ENCODE results near the gene CBR1.

CBR1 gene

DNA sequence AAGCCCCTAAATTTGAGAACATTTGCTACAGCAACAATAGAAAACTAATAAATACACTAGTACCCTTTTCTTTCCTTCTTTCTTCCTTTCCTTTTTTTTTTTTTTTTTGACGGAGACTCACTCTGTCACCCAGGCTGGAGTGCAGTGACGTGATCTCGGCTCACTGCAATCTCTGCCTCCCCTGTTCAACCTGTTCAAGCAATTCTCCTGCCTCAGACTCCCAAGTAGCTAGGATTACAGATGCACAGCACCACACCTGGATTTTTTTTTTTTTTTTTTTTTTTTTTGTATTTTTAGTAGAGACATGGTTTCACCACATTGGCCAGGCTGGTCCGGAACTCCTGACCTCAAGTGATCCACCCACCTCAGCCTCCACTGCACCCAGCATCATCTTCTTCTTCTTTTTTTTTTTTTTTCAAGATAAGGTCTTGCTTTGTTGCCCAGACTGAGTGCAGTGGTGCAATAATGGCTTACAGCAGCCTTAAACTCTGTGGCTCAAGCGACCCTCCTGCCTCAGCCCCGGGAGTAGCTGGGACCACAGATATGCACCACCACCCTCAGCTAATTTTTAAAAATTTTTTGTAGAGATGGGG is 45.4 kb downstream of the CBR1 start:
- no peak for TF ChIP-seq GABPA (IDR thresholded peaks at IDR 0.05; ENCODE audit: low read depth)
- TF ChIP-seq SPI1 (IDR thresholded peaks at IDR 0.05; ENCODE audit: borderline replicate concordance, low read depth) = no peak
- TF ChIP-seq, protein P1, sequence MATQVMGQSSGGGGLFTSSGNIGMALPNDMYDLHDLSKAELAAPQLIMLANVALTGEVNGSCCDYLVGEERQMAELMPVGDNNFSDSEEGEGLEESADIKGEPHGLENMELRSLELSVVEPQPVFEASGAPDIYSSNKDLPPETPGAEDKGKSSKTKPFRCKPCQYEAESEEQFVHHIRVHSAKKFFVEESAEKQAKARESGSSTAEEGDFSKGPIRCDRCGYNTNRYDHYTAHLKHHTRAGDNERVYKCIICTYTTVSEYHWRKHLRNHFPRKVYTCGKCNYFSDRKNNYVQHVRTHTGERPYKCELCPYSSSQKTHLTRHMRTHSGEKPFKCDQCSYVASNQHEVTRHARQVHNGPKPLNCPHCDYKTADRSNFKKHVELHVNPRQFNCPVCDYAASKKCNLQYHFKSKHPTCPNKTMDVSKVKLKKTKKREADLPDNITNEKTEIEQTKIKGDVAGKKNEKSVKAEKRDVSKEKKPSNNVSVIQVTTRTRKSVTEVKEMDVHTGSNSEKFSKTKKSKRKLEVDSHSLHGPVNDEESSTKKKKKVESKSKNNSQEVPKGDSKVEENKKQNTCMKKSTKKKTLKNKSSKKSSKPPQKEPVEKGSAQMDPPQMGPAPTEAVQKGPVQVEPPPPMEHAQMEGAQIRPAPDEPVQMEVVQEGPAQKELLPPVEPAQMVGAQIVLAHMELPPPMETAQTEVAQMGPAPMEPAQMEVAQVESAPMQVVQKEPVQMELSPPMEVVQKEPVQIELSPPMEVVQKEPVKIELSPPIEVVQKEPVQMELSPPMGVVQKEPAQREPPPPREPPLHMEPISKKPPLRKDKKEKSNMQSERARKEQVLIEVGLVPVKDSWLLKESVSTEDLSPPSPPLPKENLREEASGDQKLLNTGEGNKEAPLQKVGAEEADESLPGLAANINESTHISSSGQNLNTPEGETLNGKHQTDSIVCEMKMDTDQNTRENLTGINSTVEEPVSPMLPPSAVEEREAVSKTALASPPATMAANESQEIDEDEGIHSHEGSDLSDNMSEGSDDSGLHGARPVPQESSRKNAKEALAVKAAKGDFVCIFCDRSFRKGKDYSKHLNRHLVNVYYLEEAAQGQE (IDR thresholded peaks at IDR 0.05; ENCODE audit: insufficient replicate concordance, low read depth) = no peak
- TF ChIP-seq, protein P2, sequence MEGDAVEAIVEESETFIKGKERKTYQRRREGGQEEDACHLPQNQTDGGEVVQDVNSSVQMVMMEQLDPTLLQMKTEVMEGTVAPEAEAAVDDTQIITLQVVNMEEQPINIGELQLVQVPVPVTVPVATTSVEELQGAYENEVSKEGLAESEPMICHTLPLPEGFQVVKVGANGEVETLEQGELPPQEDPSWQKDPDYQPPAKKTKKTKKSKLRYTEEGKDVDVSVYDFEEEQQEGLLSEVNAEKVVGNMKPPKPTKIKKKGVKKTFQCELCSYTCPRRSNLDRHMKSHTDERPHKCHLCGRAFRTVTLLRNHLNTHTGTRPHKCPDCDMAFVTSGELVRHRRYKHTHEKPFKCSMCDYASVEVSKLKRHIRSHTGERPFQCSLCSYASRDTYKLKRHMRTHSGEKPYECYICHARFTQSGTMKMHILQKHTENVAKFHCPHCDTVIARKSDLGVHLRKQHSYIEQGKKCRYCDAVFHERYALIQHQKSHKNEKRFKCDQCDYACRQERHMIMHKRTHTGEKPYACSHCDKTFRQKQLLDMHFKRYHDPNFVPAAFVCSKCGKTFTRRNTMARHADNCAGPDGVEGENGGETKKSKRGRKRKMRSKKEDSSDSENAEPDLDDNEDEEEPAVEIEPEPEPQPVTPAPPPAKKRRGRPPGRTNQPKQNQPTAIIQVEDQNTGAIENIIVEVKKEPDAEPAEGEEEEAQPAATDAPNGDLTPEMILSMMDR (IDR thresholded peaks at IDR 0.05; ENCODE audit: insufficient read depth, low read length) = no peak
- TF ChIP-seq POLR2AphosphoS5 (IDR thresholded peaks at IDR 0.05; ENCODE audit: low read depth) = no peak
- no peaks in the 10 kb centered on the region for H3K27me3 ChIP-seq (ENCODE audit: insufficient read depth, poor library complexity, severe bottlenecking)
- peak overlapping the region; percentile 44; the same call in 1 of the 2 replicates for H3K27ac ChIP-seq (replicated peaks)
- peak in 1 of 2 experiments; percentile 65 for DNase-seq (ENCODE audit: low read depth in 1 of 2, low spot score in 1 of 2)
- H3K4me3 ChIP-seq (replicated peaks; ENCODE audit: insufficient read depth, low read length) = no peak overlapping the region

DNA sequence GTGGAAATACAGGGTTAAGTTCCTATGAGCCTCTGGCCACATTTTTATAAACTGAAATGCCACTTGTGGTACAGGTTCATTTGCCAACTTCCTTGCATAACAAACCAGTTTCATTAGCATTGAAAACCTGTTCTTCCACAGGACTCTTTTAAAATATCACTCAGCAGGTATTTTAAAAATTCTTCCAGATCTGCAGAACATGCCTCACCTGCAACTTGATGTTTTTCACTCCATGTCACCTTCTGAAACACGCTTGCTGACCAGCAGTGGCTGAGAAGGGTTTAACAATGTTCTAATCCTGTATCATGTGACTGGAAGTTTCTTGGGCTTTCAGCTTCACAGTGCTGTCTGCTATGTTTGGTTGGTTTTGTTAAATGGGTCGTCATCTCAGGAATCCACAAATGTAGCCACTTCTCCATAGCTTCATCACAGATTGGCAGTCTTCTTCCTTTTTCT is 47.5 kb downstream of the CBR1 start:
- no peak for DNase-seq (ENCODE audit: low read depth in 1 of 2, low spot score in 1 of 2)
- H3K27ac ChIP-seq (replicated peaks) = peak overlapping the region; percentile 51

DNA sequence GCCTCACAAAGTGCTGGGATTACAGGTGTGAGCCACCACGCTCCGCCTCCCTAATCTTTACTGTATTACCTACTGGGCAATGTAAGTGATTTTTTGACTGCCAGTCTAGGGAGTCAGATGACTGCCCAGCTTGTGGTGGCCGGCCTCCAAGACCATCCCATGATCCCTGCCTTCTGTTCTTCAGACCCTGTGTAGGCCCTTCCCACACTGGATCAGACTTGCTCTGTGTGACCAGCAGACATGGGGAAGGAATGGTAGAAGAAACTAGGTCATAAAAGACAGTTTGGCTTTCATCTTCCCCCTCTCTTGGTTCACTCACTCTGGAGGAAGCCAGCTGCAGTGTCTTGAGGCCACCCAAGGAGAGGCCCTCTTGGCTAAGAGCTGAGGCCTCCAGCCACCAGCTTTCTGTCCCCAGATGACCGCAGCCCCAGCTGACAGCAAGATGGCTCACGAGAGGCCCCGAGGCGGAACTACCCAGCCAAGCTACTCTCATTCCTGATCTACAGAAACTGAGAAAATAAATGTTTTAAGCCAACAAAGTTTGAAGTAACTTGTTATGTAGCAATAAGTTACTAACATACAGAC is 50.6 kb downstream of the CBR1 start:
- TF ChIP-seq, protein P1 (IDR thresholded peaks at IDR 0.05; ENCODE audit: insufficient replicate concordance, low read depth) = no peak
- TF ChIP-seq POLR2AphosphoS5 (IDR thresholded peaks at IDR 0.05; ENCODE audit: low read depth) (no peak), SPI1 (IDR thresholded peaks at IDR 0.05; ENCODE audit: borderline replicate concordance, low read depth) (no peak), GABPA (IDR thresholded peaks at IDR 0.05; ENCODE audit: low read depth) (no peak)
- TF ChIP-seq, protein P2 (IDR thresholded peaks at IDR 0.05; ENCODE audit: insufficient read depth, low read length) = no peak
- Histone ChIP-seq H3K27me3 (ENCODE audit: insufficient read depth, poor library complexity, severe bottlenecking) (no peaks in the 10 kb centered on the region), H3K4me3 (replicated peaks; ENCODE audit: insufficient read depth, low read length) (no peak overlapping the region), H3K27ac (replicated peaks) (peak overlapping the region; percentile 67)
- peak in 1 of 2 experiments; percentile 77 for DNase-seq (ENCODE audit: low read depth in 1 of 2, low spot score in 1 of 2)

More for the DNA sequence above, 47.5 kb downstream of the CBR1 start:
- H3K4me3 ChIP-seq (replicated peaks; ENCODE audit: insufficient read depth, low read length) = no peak overlapping the region
- no peaks in the 10 kb centered on the region for H3K27me3 ChIP-seq (ENCODE audit: insufficient read depth, poor library complexity, severe bottlenecking)
- TF ChIP-seq, protein P2 (IDR thresholded peaks at IDR 0.05; ENCODE audit: insufficient read depth, low read length) = no peak
- TF ChIP-seq POLR2AphosphoS5 (IDR thresholded peaks at IDR 0.05; ENCODE audit: low read depth) (no peak), GABPA (IDR thresholded peaks at IDR 0.05; ENCODE audit: low read depth) (no peak), SPI1 (IDR thresholded peaks at IDR 0.05; ENCODE audit: borderline replicate concordance, low read depth) (no peak)
- TF ChIP-seq, protein P1 (IDR thresholded peaks at IDR 0.05; ENCODE audit: insufficient replicate concordance, low read depth) = no peak
